Ishikawa (cell line): ENCODE measurements around the gene TRIM2.
"Not testable (repeated sequence)": the region's sequence is repeated elsewhere in the genome, so short reads cannot be mapped to it uniquely, and the experiment has no call there.

Experiments used
- CEBPB ChIP-seq: IDR thresholded peaks from 2 replicates; pipeline ENCODE4 v1.6.1; 2012
- CREB1 ChIP-seq: IDR thresholded peaks from 2 replicates; pipeline ENCODE4 v1.6.1; 2012; ENCODE audit warnings: low read depth
- EGR1 ChIP-seq: IDR thresholded peaks from 2 replicates; pipeline ENCODE4 v1.6.1; 2012
- EP300 ChIP-seq: IDR thresholded peaks from 2 replicates; pipeline ENCODE4 v1.6.1; 2012; ENCODE audit warnings: borderline replicate concordance
- FOXM1 ChIP-seq: IDR thresholded peaks from 2 replicates; pipeline ENCODE4 v1.6.1; 2012; ENCODE audit warnings: low read depth, borderline replicate concordance
- MAX ChIP-seq: IDR thresholded peaks from 2 replicates; pipeline ENCODE4 v1.6.1; 2012
- RAD21 ChIP-seq: IDR thresholded peaks from 2 replicates; pipeline ENCODE4 v1.6.1; 2012; ENCODE audit warnings: low read depth
- REST ChIP-seq: IDR thresholded peaks from 2 replicates; pipeline ENCODE4 v1.6.1; 2012; ENCODE audit warnings: low read depth, mild to moderate bottlenecking
- TAF1 ChIP-seq: IDR thresholded peaks from 2 replicates; pipeline ENCODE4 v1.6.1; 2012; ENCODE audit warnings: low read depth, mild to moderate bottlenecking
- TEAD4 ChIP-seq: IDR thresholded peaks from 2 replicates; pipeline ENCODE4 v1.6.1; 2012
- YY1 ChIP-seq: IDR thresholded peaks from 2 replicates; pipeline ENCODE4 v1.6.1; 2012; ENCODE audit warnings: low read depth
- ZBTB7A ChIP-seq: IDR thresholded peaks from 2 replicates; pipeline ENCODE4 v1.6.1; 2012; ENCODE audit warnings: low read depth

GRCh38 chr4:153203746-153204145 is 497 bp upstream of the TRIM2 start:
- not testable (repeated sequence) for TF ChIP-seq RAD21, TAF1, YY1, EGR1, ZBTB7A, REST, FOXM1, CREB1, MAX, EP300, CEBPB
- TF ChIP-seq TEAD4: 0 out of 2 replicates have a peak, but pooled peaks have one; percentile 9
